ENCODE data around the gene NCLN.
"Not testable (repeated sequence)": the region's sequence is repeated elsewhere in the genome, so short reads cannot be mapped to it uniquely, and the experiment has no call there.

Gene NCLN

GRCh38 chr19:3183721-3184641, 1.7 kb upstream of the NCLN start:
- no peak for DNase-seq (ENCODE audit: low spot score)

GRCh38 chr19:3184847-3185460, 776 bp upstream of the NCLN start:
- DNase-seq (ENCODE audit: low spot score): no peak

GRCh38 chr19:3186160-3186688, 494 bp downstream of the NCLN start:
- DNase-seq (ENCODE audit: low spot score): no peak

GRCh38 chr19:3186891-3187661, 1.3 kb downstream of the NCLN start:
- DNase-seq (ENCODE audit: low spot score): no peak

- DNase-seq (ENCODE audit: low spot score): no peak
Observed at GRCh38 chr19:3187662-3188511, 2.2 kb downstream of the NCLN start.

- DNase-seq (ENCODE audit: low spot score): no peak
Observed at GRCh38 chr19:3188627-3189596, 3.2 kb downstream of the NCLN start.

GRCh38 chr19:3189702-3190469, 4.2 kb downstream of the NCLN start:
- DNase-seq (ENCODE audit: low spot score): no peak

- no peak for DNase-seq (ENCODE audit: low spot score)
Observed at GRCh38 chr19:3190470-3190770, 4.7 kb downstream of the NCLN start.

GRCh38 chr19:3190921-3191805, 5.4 kb downstream of the NCLN start:
- DNase-seq (ENCODE audit: low spot score): no peak

GRCh38 chr19:3191806-3192104, 6.0 kb downstream of the NCLN start:
- DNase-seq (ENCODE audit: low spot score): not testable (repeated sequence)

- no peak for DNase-seq (ENCODE audit: low spot score)
Observed at GRCh38 chr19:3192228-3192635, 6.5 kb downstream of the NCLN start.

- DNase-seq (ENCODE audit: low spot score): no peak
Observed at GRCh38 chr19:3192684-3193083, 7.0 kb downstream of the NCLN start.

- DNase-seq (ENCODE audit: low spot score): no peak
Observed at GRCh38 chr19:3193256-3194105, 7.8 kb downstream of the NCLN start.

GRCh38 chr19:3194106-3195087, 8.7 kb downstream of the NCLN start:
- DNase-seq (ENCODE audit: low spot score): no peak

- no peak for DNase-seq (ENCODE audit: low spot score)
Observed at GRCh38 chr19:3196064-3196932, 10.6 kb downstream of the NCLN start.

- no peak for DNase-seq (ENCODE audit: low spot score)
Observed at GRCh38 chr19:3196933-3197205, 11.1 kb downstream of the NCLN start.
